SK-N-SH (cell line): Measurements from ENCODE around the gene MCRS1.

Source experiments
- CHD2 ChIP-seq: fragments of 150-350 bp; IDR thresholded peaks from 2 replicates; pipeline ENCODE4 v1.6.1; 2018; ENCODE audit warnings: low read length; ENCODE audit not compliant: partially characterized antibody
- EP300 ChIP-seq, 2 experiments: IDR thresholded peaks; 2 replicates each; pipeline versions ENCODE4 v1.4.0 to v1.6.1; 2012; ENCODE audit warnings: borderline replicate concordance in 1 of 2, low read depth in 1 of 2, low read length in 1 of 2
- FOXJ3 ChIP-seq: sonication (generic); formaldehyde crosslinking; IDR thresholded peaks from 2 replicates; pipeline ENCODE4 v1.5.1; 2020; ENCODE audit warnings: mild to moderate bottlenecking, missing genetic modification reagents
- FOXM1 ChIP-seq: IDR thresholded peaks from 2 replicates; pipeline ENCODE4 v1.4.0; 2012; ENCODE audit warnings: low read depth, mild to moderate bottlenecking
- GABPA ChIP-seq: IDR thresholded peaks from 2 replicates; pipeline ENCODE4 v1.4.0; 2012; ENCODE audit warnings: low read depth, mild to moderate bottlenecking
- POLR2AphosphoS5 ChIP-seq: IDR thresholded peaks from 2 replicates; pipeline ENCODE4 v1.6.1; 2012; ENCODE audit warnings: low read depth, low read length
- RFX5 ChIP-seq: IDR thresholded peaks from 2 replicates; pipeline ENCODE4 v1.6.1; 2012; ENCODE audit warnings: mild to moderate bottlenecking, improper control_type of control experiment, low read length
- TAF1 ChIP-seq: IDR thresholded peaks from 2 replicates; pipeline ENCODE4 v1.6.1; 2012; ENCODE audit warnings: low read depth, mild to moderate bottlenecking, low read length, moderate library complexity, borderline replicate concordance
- TF ChIP-seq, protein P1 (sequence below): fragments of 200-600 bp; sonication (generic); IDR thresholded peaks from 2 replicates; pipeline ENCODE4 v1.6.1; 2017; ENCODE audit warnings: antibody characterized with exemption, mild to moderate bottlenecking, moderate library complexity
- TF ChIP-seq, protein P2 (sequence below): IDR thresholded peaks from 2 replicates; pipeline ENCODE4 v1.4.0; 2012; ENCODE audit warnings: low read depth
- TF ChIP-seq, protein P3 (sequence below): IDR thresholded peaks from 2 replicates; pipeline ENCODE4 v1.6.1; 2012; ENCODE audit warnings: mild to moderate bottlenecking, low read depth, low read length, moderate library complexity

DNA sequence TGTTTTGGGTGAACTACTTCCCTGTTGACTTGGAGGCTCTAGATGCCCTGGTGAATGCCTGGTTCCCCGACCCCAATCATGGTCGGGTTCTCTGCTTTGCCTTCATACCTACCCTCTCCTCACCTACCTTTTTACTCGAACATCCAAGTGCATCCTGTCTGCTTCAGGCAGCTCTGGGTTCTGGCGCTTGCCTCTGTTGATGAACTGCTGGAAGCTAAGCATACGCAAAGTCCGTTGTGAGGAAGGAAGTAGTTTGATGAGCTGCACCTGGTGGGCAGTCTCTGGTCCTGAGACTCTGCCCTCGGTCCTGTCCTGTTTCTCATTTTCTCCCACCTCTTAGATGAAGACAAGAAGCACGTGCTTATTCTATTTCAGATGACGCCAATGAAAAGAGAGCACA lies 15.5 kb downstream of the MCRS1 start:
- TF ChIP-seq, protein P1, sequence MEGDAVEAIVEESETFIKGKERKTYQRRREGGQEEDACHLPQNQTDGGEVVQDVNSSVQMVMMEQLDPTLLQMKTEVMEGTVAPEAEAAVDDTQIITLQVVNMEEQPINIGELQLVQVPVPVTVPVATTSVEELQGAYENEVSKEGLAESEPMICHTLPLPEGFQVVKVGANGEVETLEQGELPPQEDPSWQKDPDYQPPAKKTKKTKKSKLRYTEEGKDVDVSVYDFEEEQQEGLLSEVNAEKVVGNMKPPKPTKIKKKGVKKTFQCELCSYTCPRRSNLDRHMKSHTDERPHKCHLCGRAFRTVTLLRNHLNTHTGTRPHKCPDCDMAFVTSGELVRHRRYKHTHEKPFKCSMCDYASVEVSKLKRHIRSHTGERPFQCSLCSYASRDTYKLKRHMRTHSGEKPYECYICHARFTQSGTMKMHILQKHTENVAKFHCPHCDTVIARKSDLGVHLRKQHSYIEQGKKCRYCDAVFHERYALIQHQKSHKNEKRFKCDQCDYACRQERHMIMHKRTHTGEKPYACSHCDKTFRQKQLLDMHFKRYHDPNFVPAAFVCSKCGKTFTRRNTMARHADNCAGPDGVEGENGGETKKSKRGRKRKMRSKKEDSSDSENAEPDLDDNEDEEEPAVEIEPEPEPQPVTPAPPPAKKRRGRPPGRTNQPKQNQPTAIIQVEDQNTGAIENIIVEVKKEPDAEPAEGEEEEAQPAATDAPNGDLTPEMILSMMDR: no peak
- no peak for TF ChIP-seq FOXM1
- TF ChIP-seq EP300 (IDR thresholded peaks at IDR 0.05; ENCODE audit: borderline replicate concordance in 1 of 2, low read depth in 1 of 2, low read length in 1 of 2): no peak
- TF ChIP-seq, protein P2, sequence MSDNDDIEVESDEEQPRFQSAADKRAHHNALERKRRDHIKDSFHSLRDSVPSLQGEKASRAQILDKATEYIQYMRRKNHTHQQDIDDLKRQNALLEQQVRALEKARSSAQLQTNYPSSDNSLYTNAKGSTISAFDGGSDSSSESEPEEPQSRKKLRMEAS: no peak
- TF ChIP-seq CHD2: no peak
- no peak for TF ChIP-seq POLR2AphosphoS5
- TF ChIP-seq GABPA: no peak
- TF ChIP-seq, protein P3, sequence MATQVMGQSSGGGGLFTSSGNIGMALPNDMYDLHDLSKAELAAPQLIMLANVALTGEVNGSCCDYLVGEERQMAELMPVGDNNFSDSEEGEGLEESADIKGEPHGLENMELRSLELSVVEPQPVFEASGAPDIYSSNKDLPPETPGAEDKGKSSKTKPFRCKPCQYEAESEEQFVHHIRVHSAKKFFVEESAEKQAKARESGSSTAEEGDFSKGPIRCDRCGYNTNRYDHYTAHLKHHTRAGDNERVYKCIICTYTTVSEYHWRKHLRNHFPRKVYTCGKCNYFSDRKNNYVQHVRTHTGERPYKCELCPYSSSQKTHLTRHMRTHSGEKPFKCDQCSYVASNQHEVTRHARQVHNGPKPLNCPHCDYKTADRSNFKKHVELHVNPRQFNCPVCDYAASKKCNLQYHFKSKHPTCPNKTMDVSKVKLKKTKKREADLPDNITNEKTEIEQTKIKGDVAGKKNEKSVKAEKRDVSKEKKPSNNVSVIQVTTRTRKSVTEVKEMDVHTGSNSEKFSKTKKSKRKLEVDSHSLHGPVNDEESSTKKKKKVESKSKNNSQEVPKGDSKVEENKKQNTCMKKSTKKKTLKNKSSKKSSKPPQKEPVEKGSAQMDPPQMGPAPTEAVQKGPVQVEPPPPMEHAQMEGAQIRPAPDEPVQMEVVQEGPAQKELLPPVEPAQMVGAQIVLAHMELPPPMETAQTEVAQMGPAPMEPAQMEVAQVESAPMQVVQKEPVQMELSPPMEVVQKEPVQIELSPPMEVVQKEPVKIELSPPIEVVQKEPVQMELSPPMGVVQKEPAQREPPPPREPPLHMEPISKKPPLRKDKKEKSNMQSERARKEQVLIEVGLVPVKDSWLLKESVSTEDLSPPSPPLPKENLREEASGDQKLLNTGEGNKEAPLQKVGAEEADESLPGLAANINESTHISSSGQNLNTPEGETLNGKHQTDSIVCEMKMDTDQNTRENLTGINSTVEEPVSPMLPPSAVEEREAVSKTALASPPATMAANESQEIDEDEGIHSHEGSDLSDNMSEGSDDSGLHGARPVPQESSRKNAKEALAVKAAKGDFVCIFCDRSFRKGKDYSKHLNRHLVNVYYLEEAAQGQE: no peak
- TF ChIP-seq RFX5: no peak
- TF ChIP-seq TAF1: no peak
- no peak for TF ChIP-seq FOXJ3 (CRISPR knock-in tag)
